Measurements from ENCODE around the gene PNCK. TPM values are rescaled to one million over a fixed set of nuclear protein-coding genes. Genes with fewer than 3 reads are reported as not detected.

Gene PNCK
- total and polyA plus RNA-seq, 2 experiments from 2014 or later, result 3.5 to 11.9 TPM

GRCh38 chrX:153645151-153645550, 28.5 kb downstream of the PNCK start:
- H3K27ac ChIP-seq (ENCODE audit: low read depth), result no peak overlapping the region
- no peak overlapping the region for H3K4me2 ChIP-seq
- H3F3A ChIP-seq (replicated peaks; ENCODE audit: low read depth), result no peaks in the 10 kb centered on the region
- Mint-ChIP-seq H3K4me3 (no peak overlapping the region), H3K9me3 (no peaks in the 10 kb centered on the region; the same call in 2 of the 3 replicates), H3K36me3 (ENCODE audit: low read depth) (no peaks in the 10 kb centered on the region), H3K27me3 (ENCODE audit: insufficient read depth, low read depth, poor library complexity) (peaks cover 71% of the 10 kb centered on the region), H3K4me1 (peaks cover 11% of the 10 kb centered on the region; the same call in 2 of the 3 replicates), H3K27ac (no peak overlapping the region)
- H3K9me2 ChIP-seq (ENCODE audit: insufficient read depth), result no peaks in the 10 kb centered on the region
- no peaks in the 10 kb centered on the region for H3K79me2 ChIP-seq (replicated peaks; ENCODE audit: insufficient read depth)
- no peak overlapping the region for H2AFZ ChIP-seq
- peaks cover 88% of the 10 kb centered on the region for H3K27me3 ChIP-seq (ENCODE audit: insufficient read depth)
- ATAC-seq (no peak), DNase-seq (ENCODE audit: low spot score) (no peak)
- H4K20me1 ChIP-seq (replicated peaks; ENCODE audit: insufficient read depth), result no peaks in the 10 kb centered on the region
- TF ChIP-seq EZH2phosphoT487 (IDR thresholded peaks at IDR 0.05; ENCODE audit: unreplicated experiment) (no peak), JUNB (IDR thresholded peaks at IDR 0.05; ENCODE audit: unreplicated experiment) (no peak), ZNF462 (CRISPR knock-in tag; IDR thresholded peaks at IDR 0.05) (no peak), NANOG (IDR thresholded peaks at IDR 0.05; ENCODE audit: borderline replicate concordance) (no peak), CTCF (conservative IDR thresholded peaks at IDR 0.05; ENCODE audit: low read depth in 2 of 2) (no peak), ZNF331 (CRISPR knock-in tag; IDR thresholded peaks at IDR 0.05; ENCODE audit: low read depth) (no peak), ZNF114 (CRISPR knock-in tag; IDR thresholded peaks at IDR 0.05) (no peak)
- H3K4me1 ChIP-seq (ENCODE audit: insufficient read depth), result no peaks in the 10 kb centered on the region; the same call in 1 of the 2 replicates
- no peak overlapping the region for H3K4me3 ChIP-seq
- H3K36me3 ChIP-seq (ENCODE audit: insufficient read depth), result no peaks in the 10 kb centered on the region

Measured in GM23338 (cell line).